HepG2 (cell line): ENCODE measurements around the gene PEAK3. TPM values are rescaled to one million over a fixed set of nuclear protein-coding genes. Genes with fewer than 3 reads are reported as not detected.
A peak's percentile ranks its signal among the peaks of the same experiment; 100 is the strongest.

Source experiments
- BORCS8-MEF2B ChIP-seq: sonication (generic); formaldehyde crosslinking; IDR thresholded peaks from 2 replicates; pipeline ENCODE4 v1.8.0; 2022; ENCODE audit warnings: mild to moderate bottlenecking, missing genetic modification reagents
- CHCHD3 ChIP-seq: sonication (generic); formaldehyde crosslinking; IDR thresholded peaks from 2 replicates; pipeline ENCODE4 v1.8.0; 2022; ENCODE audit warnings: mild to moderate bottlenecking, missing genetic modification reagents, moderate library complexity
- DMAP1 ChIP-seq: IDR thresholded peaks from 2 replicates; pipeline ENCODE4 v1.6.1; 2016
- DR1 ChIP-seq: sonication (generic); formaldehyde crosslinking; IDR thresholded peaks from 2 replicates; pipeline ENCODE4 v1.8.0; 2021; ENCODE audit warnings: mild to moderate bottlenecking, missing genetic modification reagents, inconsistent platforms
- EHMT2 ChIP-seq: fragments of 200-600 bp; sonication (generic); IDR thresholded peaks from 2 replicates; pipeline ENCODE4 v1.7.0; 2017; ENCODE audit warnings: antibody characterized with exemption, low read depth, low read length, borderline replicate concordance
- FOSL2 ChIP-seq: sonication (generic); formaldehyde crosslinking; IDR thresholded peaks from 2 replicates; pipeline ENCODE4 v1.4.0; 2020; ENCODE audit warnings: missing genetic modification reagents
- HCFC1 ChIP-seq: fragments of 150-350 bp; IDR thresholded peaks from 2 replicates; pipeline ENCODE4 v1.6.1; 2014; ENCODE audit warnings: low read depth, low read length
- HDAC6 ChIP-seq: fragments of 200-600 bp; sonication (generic); IDR thresholded peaks from 2 replicates; pipeline ENCODE4 v1.7.0; 2017; ENCODE audit warnings: mild to moderate bottlenecking, antibody characterized with exemption, low read length, low read depth
- KLF16 ChIP-seq, 2 experiments: sonication (generic) in 1 of 2; formaldehyde crosslinking in 1 of 2; IDR thresholded peaks; 2 replicates each; pipeline versions ENCODE4 v1.6.1 to v1.8.0; 2016 to 2023; ENCODE audit warnings: missing genetic modification reagents in 2 of 2, missing compliant biosample characterization in 1 of 2
- MAF1 ChIP-seq: sonication (generic); formaldehyde crosslinking; IDR thresholded peaks from 2 replicates; pipeline ENCODE4 v1.5.0; 2020; ENCODE audit warnings: missing genetic modification reagents, borderline replicate concordance
- ONECUT2 ChIP-seq: sonication (generic); formaldehyde crosslinking; IDR thresholded peaks from 2 replicates; pipeline ENCODE4 v1.4.0; 2020; ENCODE audit warnings: missing genetic modification reagents
- RBAK ChIP-seq: sonication (generic); formaldehyde crosslinking; IDR thresholded peaks from 2 replicates; pipeline ENCODE4 v1.5.1; 2020; ENCODE audit warnings: mild to moderate bottlenecking, missing genetic modification reagents
- RFX1 ChIP-seq: fragments of 450-650 bp; IDR thresholded peaks from 2 replicates; pipeline ENCODE4 v1.6.1; 2017
- RXRA ChIP-seq: sonication (generic); formaldehyde crosslinking; IDR thresholded peaks from 2 replicates; pipeline ENCODE4 v1.5.1; 2020; ENCODE audit warnings: missing genetic modification reagents
- ZBTB3 ChIP-seq: sonication (generic); formaldehyde crosslinking; IDR thresholded peaks from 2 replicates; pipeline ENCODE4 v1.4.0; 2020; ENCODE audit warnings: low read depth, mild to moderate bottlenecking, moderate library complexity, missing genetic modification reagents, borderline replicate concordance
- ZFX ChIP-seq: sonication (generic); formaldehyde crosslinking; IDR thresholded peaks from 2 replicates; pipeline ENCODE4 v1.4.0; 2020; ENCODE audit warnings: mild to moderate bottlenecking, low read depth, missing genetic modification reagents, moderate library complexity
- ZKSCAN1 ChIP-seq: fragments of 150-350 bp; IDR thresholded peaks from 2 replicates; pipeline ENCODE4 v1.6.1; 2014; ENCODE audit warnings: low read length
- ZNF20 ChIP-seq: sonication (generic); formaldehyde crosslinking; IDR thresholded peaks from 2 replicates; pipeline ENCODE4 v1.4.0; 2020; ENCODE audit warnings: mild to moderate bottlenecking, moderate library complexity, missing genetic modification reagents
- ZNF317 ChIP-seq: sonication (generic); formaldehyde crosslinking; IDR thresholded peaks from 2 replicates; pipeline ENCODE4 v1.5.0; 2020; ENCODE audit warnings: mild to moderate bottlenecking, missing genetic modification reagents
- ZNF432 ChIP-seq: sonication (generic); formaldehyde crosslinking; IDR thresholded peaks from 2 replicates; pipeline ENCODE4 v1.5.0; 2020; ENCODE audit warnings: missing genetic modification reagents, mild to moderate bottlenecking, borderline replicate concordance
- ZNF558 ChIP-seq: sonication (generic); formaldehyde crosslinking; IDR thresholded peaks from 2 replicates; pipeline ENCODE4 v1.9.0; 2022; ENCODE audit warnings: mild to moderate bottlenecking, missing genetic modification reagents, borderline replicate concordance
- ZNF570 ChIP-seq: sonication (generic); formaldehyde crosslinking; IDR thresholded peaks from 2 replicates; pipeline ENCODE4 v1.4.0; 2020; ENCODE audit warnings: mild to moderate bottlenecking, missing genetic modification reagents, borderline replicate concordance
- polyA plus RNA-seq, 8 experiments: library from polyadenylated mRNA; depleted of rRNA in 3 of 8; stranded (reverse) in 7 of 8; unstranded in 1 of 8; fragments of >200 nt; fragmentation: Illumina TruSeq in 4 of 8; extraction: Trizol in 4 of 8; gene quantifications; 2 replicates each; pipeline versions ENCODE4 v1.2.1 to v1.2.3, GENCODE V29; 2011 to 2016; ENCODE audit warnings: low read depth in 4 of 8, missing spikeins in 1 of 8, mixed read lengths in 1 of 8; ENCODE audit not compliant: insufficient read depth in 1 of 8
- total RNA-seq, 5 experiments: library from RNA; depleted of rRNA; stranded (reverse); fragments of >200 nt; fragmentation: Illumina TruSeq; extraction: Trizol; gene quantifications; 2 replicates each; pipeline ENCODE4 v1.2.3, GENCODE V29; 2016; ENCODE audit warnings: low read depth in 1 of 5
- TF ChIP-seq, protein P1 (sequence below): sonication (generic); formaldehyde crosslinking; IDR thresholded peaks from 2 replicates; pipeline ENCODE4 v1.4.0; 2020; ENCODE audit warnings: missing genetic modification reagents
- TF ChIP-seq, protein P2 (sequence below): sonication (generic); formaldehyde crosslinking; IDR thresholded peaks from 2 replicates; pipeline ENCODE4 v1.5.1; 2020; ENCODE audit warnings: mild to moderate bottlenecking, missing genetic modification reagents, borderline replicate concordance

The PEAK3 gene
- total and polyA plus RNA-seq, 2 of the 13 experiments (the other 11 are each of a cell fraction or from before 2014, with no cell fraction given): not detected

DNA sequence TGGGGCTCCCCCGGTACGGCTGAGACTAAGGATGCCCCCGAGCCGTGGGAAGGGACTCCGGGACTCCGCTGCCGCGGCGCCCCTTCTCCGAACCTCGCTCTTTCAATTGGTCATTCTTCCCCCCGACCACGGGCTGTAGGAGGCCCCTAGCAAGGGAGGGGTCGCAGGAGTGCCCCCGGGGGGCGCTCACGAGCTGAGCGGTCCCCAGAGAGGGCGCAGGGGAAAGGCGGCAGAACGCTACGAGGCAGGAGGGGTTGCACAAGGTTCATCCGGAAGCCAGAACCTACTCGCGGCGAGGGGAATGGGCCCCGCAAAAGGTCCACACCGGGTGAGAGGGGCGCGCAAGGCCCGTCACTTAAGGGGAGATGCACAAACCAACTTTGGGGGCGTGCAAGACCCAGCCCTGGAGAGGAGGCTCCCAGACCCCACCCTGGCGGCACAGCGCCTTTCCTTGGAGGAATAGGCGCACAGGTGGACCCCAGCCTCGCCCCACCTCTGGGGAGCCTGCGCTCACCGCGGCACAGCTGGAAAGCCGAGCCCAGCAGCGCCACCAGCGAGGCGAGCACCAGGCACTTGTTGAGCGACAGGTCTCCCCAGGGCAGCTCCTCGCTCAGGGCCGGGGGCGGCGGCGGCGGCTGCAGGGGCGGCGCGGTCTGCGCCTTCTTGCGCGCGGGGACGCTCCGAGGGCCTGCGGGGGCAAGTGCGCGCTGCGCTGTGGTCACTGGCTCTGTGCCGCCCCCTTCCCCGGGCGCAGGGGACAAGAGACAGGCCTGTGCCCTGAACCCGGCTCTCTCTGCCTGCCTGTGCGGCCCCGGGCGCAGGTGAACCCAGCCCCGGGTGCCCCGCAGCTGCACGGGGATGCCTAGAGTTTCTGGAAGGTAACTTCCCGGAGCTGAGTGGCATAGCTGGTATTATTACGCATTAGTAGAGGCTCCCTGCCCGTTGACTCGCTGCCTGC lies 28.6 kb downstream of the PEAK3 start (continued):
- TF ChIP-seq, protein P1, sequence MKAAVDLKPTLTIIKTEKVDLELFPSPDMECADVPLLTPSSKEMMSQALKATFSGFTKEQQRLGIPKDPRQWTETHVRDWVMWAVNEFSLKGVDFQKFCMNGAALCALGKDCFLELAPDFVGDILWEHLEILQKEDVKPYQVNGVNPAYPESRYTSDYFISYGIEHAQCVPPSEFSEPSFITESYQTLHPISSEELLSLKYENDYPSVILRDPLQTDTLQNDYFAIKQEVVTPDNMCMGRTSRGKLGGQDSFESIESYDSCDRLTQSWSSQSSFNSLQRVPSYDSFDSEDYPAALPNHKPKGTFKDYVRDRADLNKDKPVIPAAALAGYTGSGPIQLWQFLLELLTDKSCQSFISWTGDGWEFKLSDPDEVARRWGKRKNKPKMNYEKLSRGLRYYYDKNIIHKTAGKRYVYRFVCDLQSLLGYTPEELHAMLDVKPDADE: no peak
- TF ChIP-seq ZNF432 (CRISPR knock-in tag): no peak
- no peak for TF ChIP-seq HDAC6
- TF ChIP-seq ZFX (CRISPR knock-in tag): peak; percentile 62
- TF ChIP-seq RBAK (CRISPR knock-in tag): no peak
- no peak for TF ChIP-seq FOSL2
- no peak for TF ChIP-seq EHMT2
- TF ChIP-seq RXRA (CRISPR knock-in tag): 0 out of 2 replicates have a peak, but pooled peaks have one; percentile 25
- no peak for TF ChIP-seq HCFC1
- no peak for TF ChIP-seq ONECUT2
- TF ChIP-seq ZKSCAN1: no peak
- no peak for TF ChIP-seq ZNF570 (CRISPR knock-in tag)
- TF ChIP-seq ZNF558 (CRISPR knock-in tag): 0 out of 2 replicates have a peak, but pooled peaks have one; percentile 18
- TF ChIP-seq, protein P2, sequence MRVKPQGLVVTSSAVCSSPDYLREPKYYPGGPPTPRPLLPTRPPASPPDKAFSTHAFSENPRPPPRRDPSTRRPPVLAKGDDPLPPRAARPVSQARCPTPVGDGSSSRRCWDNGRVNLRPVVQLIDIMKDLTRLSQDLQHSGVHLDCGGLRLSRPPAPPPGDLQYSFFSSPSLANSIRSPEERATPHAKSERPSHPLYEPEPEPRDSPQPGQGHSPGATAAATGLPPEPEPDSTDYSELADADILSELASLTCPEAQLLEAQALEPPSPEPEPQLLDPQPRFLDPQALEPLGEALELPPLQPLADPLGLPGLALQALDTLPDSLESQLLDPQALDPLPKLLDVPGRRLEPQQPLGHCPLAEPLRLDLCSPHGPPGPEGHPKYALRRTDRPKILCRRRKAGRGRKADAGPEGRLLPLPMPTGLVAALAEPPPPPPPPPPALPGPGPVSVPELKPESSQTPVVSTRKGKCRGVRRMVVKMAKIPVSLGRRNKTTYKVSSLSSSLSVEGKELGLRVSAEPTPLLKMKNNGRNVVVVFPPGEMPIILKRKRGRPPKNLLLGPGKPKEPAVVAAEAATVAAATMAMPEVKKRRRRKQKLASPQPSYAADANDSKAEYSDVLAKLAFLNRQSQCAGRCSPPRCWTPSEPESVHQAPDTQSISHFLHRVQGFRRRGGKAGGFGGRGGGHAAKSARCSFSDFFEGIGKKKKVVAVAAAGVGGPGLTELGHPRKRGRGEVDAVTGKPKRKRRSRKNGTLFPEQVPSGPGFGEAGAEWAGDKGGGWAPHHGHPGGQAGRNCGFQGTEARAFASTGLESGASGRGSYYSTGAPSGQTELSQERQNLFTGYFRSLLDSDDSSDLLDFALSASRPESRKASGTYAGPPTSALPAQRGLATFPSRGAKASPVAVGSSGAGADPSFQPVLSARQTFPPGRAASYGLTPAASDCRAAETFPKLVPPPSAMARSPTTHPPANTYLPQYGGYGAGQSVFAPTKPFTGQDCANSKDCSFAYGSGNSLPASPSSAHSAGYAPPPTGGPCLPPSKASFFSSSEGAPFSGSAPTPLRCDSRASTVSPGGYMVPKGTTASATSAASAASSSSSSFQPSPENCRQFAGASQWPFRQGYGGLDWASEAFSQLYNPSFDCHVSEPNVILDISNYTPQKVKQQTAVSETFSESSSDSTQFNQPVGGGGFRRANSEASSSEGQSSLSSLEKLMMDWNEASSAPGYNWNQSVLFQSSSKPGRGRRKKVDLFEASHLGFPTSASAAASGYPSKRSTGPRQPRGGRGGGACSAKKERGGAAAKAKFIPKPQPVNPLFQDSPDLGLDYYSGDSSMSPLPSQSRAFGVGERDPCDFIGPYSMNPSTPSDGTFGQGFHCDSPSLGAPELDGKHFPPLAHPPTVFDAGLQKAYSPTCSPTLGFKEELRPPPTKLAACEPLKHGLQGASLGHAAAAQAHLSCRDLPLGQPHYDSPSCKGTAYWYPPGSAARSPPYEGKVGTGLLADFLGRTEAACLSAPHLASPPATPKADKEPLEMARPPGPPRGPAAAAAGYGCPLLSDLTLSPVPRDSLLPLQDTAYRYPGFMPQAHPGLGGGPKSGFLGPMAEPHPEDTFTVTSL (CRISPR knock-in tag): no peak
- peak; percentile 70; the same call in 1 of the 2 replicates for TF ChIP-seq CHCHD3
- no peak for TF ChIP-seq ZBTB3
- no peak for TF ChIP-seq RFX1
- peak in 1 of 2 experiments; percentile 17; a peak in 1 of 4 replicates for TF ChIP-seq KLF16 (CRISPR knock-in tag; IDR thresholded peaks at IDR 0.05)
- TF ChIP-seq DMAP1: peak; percentile 22; the same call in 1 of the 2 replicates
- no peak; the same call in 1 of the 2 replicates for TF ChIP-seq MAF1
- no peak for TF ChIP-seq BORCS8-MEF2B (CRISPR knock-in tag)
- TF ChIP-seq DR1 (CRISPR knock-in tag): peak; percentile 13; the same call in 1 of the 2 replicates
- no peak for TF ChIP-seq ZNF20 (CRISPR knock-in tag)
- 0 out of 2 replicates have a peak, but pooled peaks have one; percentile 52 for TF ChIP-seq ZNF317 (CRISPR knock-in tag)
